ENCODE measurements around the gene CDK5.
"Not testable (repeated sequence)": the region's sequence is repeated elsewhere in the genome, so short reads cannot be mapped to it uniquely, and the experiment has no call there.

The CDK5 gene

GRCh38 chr7:151026771-151027727 is 30.6 kb downstream of the CDK5 start:
- not testable (repeated sequence) for H3K27me3 ChIP-seq (ENCODE audit: insufficient read depth, poor library complexity, severe bottlenecking); H3K27ac ChIP-seq (replicated peaks); DNase-seq (ENCODE audit: low read depth in 1 of 2, low spot score in 1 of 2); H3K4me3 ChIP-seq (replicated peaks; ENCODE audit: insufficient read depth, low read length)

- no peak for TF ChIP-seq GABPA (IDR thresholded peaks at IDR 0.05; ENCODE audit: low read depth)
- no peak for TF ChIP-seq POLR2AphosphoS5 (IDR thresholded peaks at IDR 0.05; ENCODE audit: low read depth)
- TF ChIP-seq SPI1 (IDR thresholded peaks at IDR 0.05; ENCODE audit: borderline replicate concordance, low read depth): no peak
- no peak for TF ChIP-seq REST (IDR thresholded peaks at IDR 0.05; ENCODE audit: insufficient replicate concordance, low read depth)
- Histone ChIP-seq H3K27ac (replicated peaks) (no peak overlapping the region), H3K27me3 (ENCODE audit: insufficient read depth, poor library complexity, severe bottlenecking) (no peaks in the 10 kb centered on the region), H3K4me3 (replicated peaks; ENCODE audit: insufficient read depth, low read length) (no peak overlapping the region)
- no peak for DNase-seq (ENCODE audit: low read depth in 1 of 2, low spot score in 1 of 2)
These were observed 31.6 kb downstream of the CDK5 start for GRCh38 chr7:151025924-151026671.

- no peak within 1 kb of the TSS for H3K4me3 ChIP-seq (replicated peaks; ENCODE audit: insufficient read depth, low read length)
- H3K27ac ChIP-seq (replicated peaks): no peak within 1 kb of the TSS
- no peak for DNase-seq (ENCODE audit: low read depth in 1 of 2, low spot score in 1 of 2)
- H3K27me3 ChIP-seq (ENCODE audit: insufficient read depth, poor library complexity, severe bottlenecking): peaks cover 7% of the 10 kb centered on the region
- TF ChIP-seq SPI1 (IDR thresholded peaks at IDR 0.05; ENCODE audit: borderline replicate concordance, low read depth): no peak
- TF ChIP-seq GABPA (IDR thresholded peaks at IDR 0.05; ENCODE audit: low read depth): no peak
- TF ChIP-seq POLR2AphosphoS5 (IDR thresholded peaks at IDR 0.05; ENCODE audit: low read depth): no peak
- TF ChIP-seq REST (IDR thresholded peaks at IDR 0.05; ENCODE audit: insufficient replicate concordance, low read depth): no peak
- no peak for TF ChIP-seq CTCF (IDR thresholded peaks at IDR 0.05; ENCODE audit: insufficient read depth, low read length)
These were observed 33.2 kb downstream of the CDK5 start, which contains the start of gene ATG9B for GRCh38 chr7:151024435-151025056. ATG9B (minus strand) TSS chr7:151024494; CDS start chr7:151024423, 71 bp downstream.

GRCh38 chr7:151023232-151023631 is 34.5 kb downstream of the CDK5 start:
- H3K4me3 ChIP-seq (replicated peaks; ENCODE audit: insufficient read depth, low read length): no peak overlapping the region
- no peak for DNase-seq (ENCODE audit: low read depth in 1 of 2, low spot score in 1 of 2)
- H3K27me3 ChIP-seq (ENCODE audit: insufficient read depth, poor library complexity, severe bottlenecking): peaks cover 18% of the 10 kb centered on the region
- H3K27ac ChIP-seq (replicated peaks): no peak overlapping the region
- TF ChIP-seq REST (IDR thresholded peaks at IDR 0.05; ENCODE audit: insufficient replicate concordance, low read depth) (no peak), SPI1 (IDR thresholded peaks at IDR 0.05; ENCODE audit: borderline replicate concordance, low read depth) (no peak), GABPA (IDR thresholded peaks at IDR 0.05; ENCODE audit: low read depth) (no peak)

Measured in HL-60 (cell line).